Ishikawa (cell line): ENCODE data around the gene CNNM3.

Experiments
- CEBPB ChIP-seq: IDR thresholded peaks from 2 replicates; pipeline ENCODE4 v1.6.1; 2012
- CREB1 ChIP-seq: IDR thresholded peaks from 2 replicates; pipeline ENCODE4 v1.6.1; 2012; ENCODE audit warnings: low read depth
- EGR1 ChIP-seq: IDR thresholded peaks from 2 replicates; pipeline ENCODE4 v1.6.1; 2012
- EP300 ChIP-seq: IDR thresholded peaks from 2 replicates; pipeline ENCODE4 v1.6.1; 2012; ENCODE audit warnings: borderline replicate concordance
- FOXM1 ChIP-seq: IDR thresholded peaks from 2 replicates; pipeline ENCODE4 v1.6.1; 2012; ENCODE audit warnings: low read depth, borderline replicate concordance
- NFIC ChIP-seq: IDR thresholded peaks from 2 replicates; pipeline ENCODE4 v1.6.1; 2012
- RAD21 ChIP-seq: IDR thresholded peaks from 2 replicates; pipeline ENCODE4 v1.6.1; 2012; ENCODE audit warnings: low read depth
- TAF1 ChIP-seq: IDR thresholded peaks from 2 replicates; pipeline ENCODE4 v1.6.1; 2012; ENCODE audit warnings: low read depth, mild to moderate bottlenecking
- TCF12 ChIP-seq: IDR thresholded peaks from 2 replicates; pipeline ENCODE4 v1.6.1; 2012; ENCODE audit warnings: low read depth
- TEAD4 ChIP-seq: IDR thresholded peaks from 2 replicates; pipeline ENCODE4 v1.6.1; 2012
- YY1 ChIP-seq: IDR thresholded peaks from 2 replicates; pipeline ENCODE4 v1.6.1; 2012; ENCODE audit warnings: low read depth
- ZBTB7A ChIP-seq: IDR thresholded peaks from 2 replicates; pipeline ENCODE4 v1.6.1; 2012; ENCODE audit warnings: low read depth
- TF ChIP-seq, protein P1 (sequence below): IDR thresholded peaks from 2 replicates; pipeline ENCODE4 v1.6.1; 2012
- TF ChIP-seq, protein P2 (sequence below): IDR thresholded peaks from 2 replicates; pipeline ENCODE4 v1.6.1; 2012; ENCODE audit warnings: low read depth, mild to moderate bottlenecking
- TF ChIP-seq, protein P3 (sequence below): IDR thresholded peaks from 2 replicates; pipeline ENCODE4 v1.6.1; 2012

The CNNM3 gene

DNA sequence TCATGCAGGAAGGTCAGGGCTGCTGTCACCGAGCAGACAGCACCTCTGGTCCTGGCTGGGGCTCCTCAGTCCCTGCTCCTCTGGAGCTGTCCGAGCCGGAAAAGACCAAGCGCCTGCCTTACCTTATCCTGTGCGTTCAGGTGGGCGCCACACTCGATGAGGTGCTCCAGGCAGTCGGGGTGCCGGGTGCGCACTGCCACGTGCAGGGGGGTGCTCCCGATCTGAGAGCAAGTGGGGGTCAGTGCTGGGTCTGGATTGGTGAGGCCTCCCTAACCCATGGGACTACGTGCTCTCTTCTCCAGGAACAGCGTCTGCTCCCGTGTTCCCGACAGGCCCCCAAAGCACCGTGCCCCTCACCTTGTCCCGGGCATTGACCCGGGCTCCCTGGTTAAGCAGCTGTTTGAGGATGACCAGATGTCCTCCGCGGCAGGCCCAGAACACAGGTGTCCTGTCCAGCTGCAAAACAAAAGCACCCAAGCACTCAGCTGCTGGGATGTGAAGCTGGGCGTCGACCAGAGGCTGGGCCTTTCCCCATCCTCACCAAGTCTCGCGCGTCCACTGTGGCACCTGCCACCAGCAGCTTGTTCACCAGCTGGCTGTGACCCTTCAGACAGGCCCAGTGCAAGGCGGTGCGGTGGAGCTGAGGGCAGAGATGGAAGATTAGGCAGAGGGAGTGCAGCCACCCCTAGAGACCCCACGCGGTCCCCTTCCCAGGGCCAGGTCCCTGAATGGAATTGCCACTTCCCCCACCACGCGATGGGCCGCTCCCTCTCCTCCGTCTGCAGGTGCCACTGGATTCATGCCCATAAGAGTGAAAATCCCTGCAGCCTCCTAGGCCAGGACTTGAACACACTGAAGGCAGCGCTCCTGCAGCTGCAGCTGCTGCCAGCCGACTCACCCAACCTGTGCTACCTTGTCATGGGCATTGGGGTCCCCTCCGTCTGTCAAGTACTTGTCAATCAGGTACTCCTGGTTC, 24.1 kb downstream of the CNNM3 start:
- TF ChIP-seq EP300 (no peak), CEBPB (no peak), CREB1 (no peak), EGR1 (no peak), RAD21 (no peak), FOXM1 (no peak), NFIC (no peak), YY1 (no peak), TAF1 (no peak), TEAD4 (no peak), TCF12 (no peak), ZBTB7A (no peak)
- TF ChIP-seq, protein P1, sequence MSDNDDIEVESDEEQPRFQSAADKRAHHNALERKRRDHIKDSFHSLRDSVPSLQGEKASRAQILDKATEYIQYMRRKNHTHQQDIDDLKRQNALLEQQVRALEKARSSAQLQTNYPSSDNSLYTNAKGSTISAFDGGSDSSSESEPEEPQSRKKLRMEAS, result no peak
- TF ChIP-seq, protein P2, sequence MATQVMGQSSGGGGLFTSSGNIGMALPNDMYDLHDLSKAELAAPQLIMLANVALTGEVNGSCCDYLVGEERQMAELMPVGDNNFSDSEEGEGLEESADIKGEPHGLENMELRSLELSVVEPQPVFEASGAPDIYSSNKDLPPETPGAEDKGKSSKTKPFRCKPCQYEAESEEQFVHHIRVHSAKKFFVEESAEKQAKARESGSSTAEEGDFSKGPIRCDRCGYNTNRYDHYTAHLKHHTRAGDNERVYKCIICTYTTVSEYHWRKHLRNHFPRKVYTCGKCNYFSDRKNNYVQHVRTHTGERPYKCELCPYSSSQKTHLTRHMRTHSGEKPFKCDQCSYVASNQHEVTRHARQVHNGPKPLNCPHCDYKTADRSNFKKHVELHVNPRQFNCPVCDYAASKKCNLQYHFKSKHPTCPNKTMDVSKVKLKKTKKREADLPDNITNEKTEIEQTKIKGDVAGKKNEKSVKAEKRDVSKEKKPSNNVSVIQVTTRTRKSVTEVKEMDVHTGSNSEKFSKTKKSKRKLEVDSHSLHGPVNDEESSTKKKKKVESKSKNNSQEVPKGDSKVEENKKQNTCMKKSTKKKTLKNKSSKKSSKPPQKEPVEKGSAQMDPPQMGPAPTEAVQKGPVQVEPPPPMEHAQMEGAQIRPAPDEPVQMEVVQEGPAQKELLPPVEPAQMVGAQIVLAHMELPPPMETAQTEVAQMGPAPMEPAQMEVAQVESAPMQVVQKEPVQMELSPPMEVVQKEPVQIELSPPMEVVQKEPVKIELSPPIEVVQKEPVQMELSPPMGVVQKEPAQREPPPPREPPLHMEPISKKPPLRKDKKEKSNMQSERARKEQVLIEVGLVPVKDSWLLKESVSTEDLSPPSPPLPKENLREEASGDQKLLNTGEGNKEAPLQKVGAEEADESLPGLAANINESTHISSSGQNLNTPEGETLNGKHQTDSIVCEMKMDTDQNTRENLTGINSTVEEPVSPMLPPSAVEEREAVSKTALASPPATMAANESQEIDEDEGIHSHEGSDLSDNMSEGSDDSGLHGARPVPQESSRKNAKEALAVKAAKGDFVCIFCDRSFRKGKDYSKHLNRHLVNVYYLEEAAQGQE, result no peak
- TF ChIP-seq, protein P3, sequence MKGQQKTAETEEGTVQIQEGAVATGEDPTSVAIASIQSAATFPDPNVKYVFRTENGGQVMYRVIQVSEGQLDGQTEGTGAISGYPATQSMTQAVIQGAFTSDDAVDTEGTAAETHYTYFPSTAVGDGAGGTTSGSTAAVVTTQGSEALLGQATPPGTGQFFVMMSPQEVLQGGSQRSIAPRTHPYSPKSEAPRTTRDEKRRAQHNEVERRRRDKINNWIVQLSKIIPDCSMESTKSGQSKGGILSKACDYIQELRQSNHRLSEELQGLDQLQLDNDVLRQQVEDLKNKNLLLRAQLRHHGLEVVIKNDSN, result no peak

DNA sequence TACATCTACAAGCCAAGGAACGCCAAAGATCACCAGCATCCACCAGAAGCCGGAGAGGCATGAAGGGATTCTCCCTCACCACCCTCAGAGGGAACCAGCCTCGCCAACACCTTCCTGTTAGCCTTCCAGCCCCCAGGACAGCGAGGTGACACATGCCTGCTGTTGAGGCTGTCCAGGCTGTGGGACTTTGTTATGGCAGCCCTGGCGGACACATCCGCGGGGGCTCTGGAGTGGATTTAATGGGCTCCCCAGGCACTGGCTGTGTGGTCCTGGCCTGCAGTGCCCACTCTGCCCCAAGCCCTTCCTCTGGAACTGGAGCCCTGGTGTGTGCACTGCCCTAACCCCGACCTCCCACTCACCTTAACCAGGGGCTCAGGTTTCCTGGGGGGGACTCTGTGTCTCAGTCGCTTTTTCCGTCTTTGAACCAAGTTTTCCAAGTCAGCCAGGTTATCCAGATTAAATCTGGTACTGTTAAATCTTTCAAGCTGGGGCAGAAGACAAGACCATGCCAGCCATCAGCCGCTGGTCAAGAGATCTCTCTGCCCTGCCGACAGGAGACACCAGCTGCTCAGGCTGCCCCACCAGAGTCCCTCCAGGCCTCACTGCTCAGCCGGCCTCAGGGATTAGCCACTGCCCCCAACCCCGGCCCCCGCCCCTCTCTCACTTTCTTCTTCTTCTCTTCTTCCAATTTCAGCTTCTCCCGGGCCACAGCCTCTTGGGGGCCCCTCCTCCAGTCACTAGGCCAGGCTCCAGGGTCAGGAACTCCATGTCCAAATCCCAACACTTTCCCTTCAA, 25.8 kb downstream of the CNNM3 start:
- TF ChIP-seq, protein P1, result no peak
- no peak for TF ChIP-seq TCF12
- TF ChIP-seq TEAD4, result no peak
- no peak for TF ChIP-seq ZBTB7A
- TF ChIP-seq, protein P3, result no peak
- no peak for TF ChIP-seq TAF1
- TF ChIP-seq RAD21, result no peak
- no peak for TF ChIP-seq FOXM1

DNA sequence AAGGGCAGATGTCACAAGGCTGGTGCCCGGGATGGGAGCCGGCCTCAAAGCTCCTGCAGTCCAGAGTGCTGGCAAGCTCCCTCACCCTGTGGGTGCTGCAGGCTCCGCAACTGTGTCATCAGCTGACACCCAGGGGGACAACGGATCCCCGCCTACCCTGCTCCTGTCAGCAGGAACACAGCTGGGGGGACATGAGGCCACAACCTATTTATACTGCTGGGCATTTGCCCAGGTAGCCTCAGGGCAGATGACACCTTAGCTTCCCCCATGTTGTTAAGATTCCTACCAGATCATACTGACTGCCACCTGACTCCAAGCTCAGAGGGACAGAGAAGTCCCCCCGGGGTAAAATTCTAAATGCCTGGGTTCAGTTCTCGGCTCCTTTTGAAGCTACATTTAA, 26.5 kb downstream of the CNNM3 start:
- TF ChIP-seq, protein P1, result no peak
- TF ChIP-seq, protein P3, result no peak
- TF ChIP-seq EP300 (no peak), FOXM1 (no peak), YY1 (no peak), RAD21 (no peak), EGR1 (no peak), TEAD4 (no peak), TAF1 (no peak), CREB1 (no peak), ZBTB7A (no peak), NFIC (no peak), TCF12 (no peak), CEBPB (no peak)
- TF ChIP-seq, protein P2, result no peak

DNA sequence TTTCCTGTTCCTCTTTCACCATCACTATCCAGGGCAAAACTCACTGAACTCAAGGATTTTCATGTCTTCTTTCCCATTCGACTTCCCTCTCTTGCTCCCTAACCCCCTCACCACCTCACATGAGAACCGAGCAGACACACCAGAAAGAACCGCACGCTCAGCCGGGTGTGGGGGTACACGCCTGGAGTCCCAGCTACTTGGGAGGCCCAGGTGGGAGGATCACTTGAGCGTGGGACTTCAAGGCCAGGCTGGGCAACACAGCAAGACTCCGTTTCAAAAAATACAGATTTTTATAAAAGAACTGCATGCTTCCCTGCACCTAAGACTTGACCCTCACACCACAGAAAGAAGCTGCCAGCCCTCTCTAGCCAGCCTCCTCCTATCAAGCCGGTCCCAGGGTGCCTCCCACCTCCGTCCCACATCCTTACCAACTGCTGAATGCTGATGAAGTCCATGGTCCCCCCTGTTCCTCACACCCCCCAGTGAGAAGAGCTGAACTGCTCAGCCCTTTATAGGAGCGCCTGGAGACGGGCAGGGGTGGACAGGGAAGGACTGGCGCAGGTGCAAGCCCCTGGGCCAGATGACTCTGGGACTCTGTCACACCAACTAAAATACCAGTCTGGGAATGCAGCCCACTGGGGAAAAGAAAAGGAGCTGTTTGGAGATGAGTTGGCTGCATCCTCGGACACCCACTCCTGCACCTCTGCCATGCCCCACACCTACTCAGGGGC, 27.6 kb downstream of the CNNM3 start, which contains the start of gene ANKRD23:
Gene ANKRD23 (minus strand): TSS at position 484 of the 731 bp plus-strand sequence. CDS start 29 bp downstream, at position 455.
- TF ChIP-seq CEBPB (no peak), EGR1 (no peak), ZBTB7A (no peak), CREB1 (no peak), NFIC (no peak), TAF1 (no peak), TCF12 (no peak), RAD21 (no peak), EP300 (no peak), FOXM1 (no peak), YY1 (no peak)
- TF ChIP-seq, protein P1, result no peak
- TF ChIP-seq, protein P3, result no peak
- TF ChIP-seq, protein P2, result no peak
